HL-60 (cell line): Measurements from ENCODE around the gene NIPBL.

ENCODE experiments used
- TF ChIP-seq, protein P1 (sequence below): IDR thresholded peaks from 2 replicates; pipeline ENCODE4 v1.6.1; 2012; ENCODE audit warnings: low read depth; ENCODE audit not compliant: insufficient replicate concordance
- TF ChIP-seq, protein P2 (sequence below): IDR thresholded peaks from one replicate; pipeline ENCODE4 v1.5.1; 2011; ENCODE audit warnings: low read length, control low read depth, inconsistent platforms; ENCODE audit not compliant: insufficient read depth

DNA sequence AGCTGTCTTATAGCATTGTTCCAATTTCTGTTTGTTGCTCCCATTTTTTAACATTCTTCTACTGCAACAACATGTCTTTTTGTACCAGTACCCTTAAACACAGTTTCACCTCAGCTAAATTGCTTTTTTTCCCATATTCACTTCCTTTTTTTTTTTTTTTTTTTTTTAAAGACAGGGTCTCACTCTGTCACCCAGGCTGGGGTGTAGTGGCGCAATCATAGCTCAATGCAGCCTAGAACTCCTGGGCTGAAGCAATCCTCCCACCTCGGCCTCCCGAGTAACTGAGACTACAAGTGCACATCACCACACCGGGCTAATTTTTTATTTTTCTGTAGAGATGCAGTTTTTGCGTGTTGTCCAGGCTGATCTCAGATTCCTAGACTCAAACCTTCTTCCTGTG lies 161.3 kb downstream of the NIPBL start:
- TF ChIP-seq, protein P1, sequence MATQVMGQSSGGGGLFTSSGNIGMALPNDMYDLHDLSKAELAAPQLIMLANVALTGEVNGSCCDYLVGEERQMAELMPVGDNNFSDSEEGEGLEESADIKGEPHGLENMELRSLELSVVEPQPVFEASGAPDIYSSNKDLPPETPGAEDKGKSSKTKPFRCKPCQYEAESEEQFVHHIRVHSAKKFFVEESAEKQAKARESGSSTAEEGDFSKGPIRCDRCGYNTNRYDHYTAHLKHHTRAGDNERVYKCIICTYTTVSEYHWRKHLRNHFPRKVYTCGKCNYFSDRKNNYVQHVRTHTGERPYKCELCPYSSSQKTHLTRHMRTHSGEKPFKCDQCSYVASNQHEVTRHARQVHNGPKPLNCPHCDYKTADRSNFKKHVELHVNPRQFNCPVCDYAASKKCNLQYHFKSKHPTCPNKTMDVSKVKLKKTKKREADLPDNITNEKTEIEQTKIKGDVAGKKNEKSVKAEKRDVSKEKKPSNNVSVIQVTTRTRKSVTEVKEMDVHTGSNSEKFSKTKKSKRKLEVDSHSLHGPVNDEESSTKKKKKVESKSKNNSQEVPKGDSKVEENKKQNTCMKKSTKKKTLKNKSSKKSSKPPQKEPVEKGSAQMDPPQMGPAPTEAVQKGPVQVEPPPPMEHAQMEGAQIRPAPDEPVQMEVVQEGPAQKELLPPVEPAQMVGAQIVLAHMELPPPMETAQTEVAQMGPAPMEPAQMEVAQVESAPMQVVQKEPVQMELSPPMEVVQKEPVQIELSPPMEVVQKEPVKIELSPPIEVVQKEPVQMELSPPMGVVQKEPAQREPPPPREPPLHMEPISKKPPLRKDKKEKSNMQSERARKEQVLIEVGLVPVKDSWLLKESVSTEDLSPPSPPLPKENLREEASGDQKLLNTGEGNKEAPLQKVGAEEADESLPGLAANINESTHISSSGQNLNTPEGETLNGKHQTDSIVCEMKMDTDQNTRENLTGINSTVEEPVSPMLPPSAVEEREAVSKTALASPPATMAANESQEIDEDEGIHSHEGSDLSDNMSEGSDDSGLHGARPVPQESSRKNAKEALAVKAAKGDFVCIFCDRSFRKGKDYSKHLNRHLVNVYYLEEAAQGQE: no peak
- TF ChIP-seq, protein P2, sequence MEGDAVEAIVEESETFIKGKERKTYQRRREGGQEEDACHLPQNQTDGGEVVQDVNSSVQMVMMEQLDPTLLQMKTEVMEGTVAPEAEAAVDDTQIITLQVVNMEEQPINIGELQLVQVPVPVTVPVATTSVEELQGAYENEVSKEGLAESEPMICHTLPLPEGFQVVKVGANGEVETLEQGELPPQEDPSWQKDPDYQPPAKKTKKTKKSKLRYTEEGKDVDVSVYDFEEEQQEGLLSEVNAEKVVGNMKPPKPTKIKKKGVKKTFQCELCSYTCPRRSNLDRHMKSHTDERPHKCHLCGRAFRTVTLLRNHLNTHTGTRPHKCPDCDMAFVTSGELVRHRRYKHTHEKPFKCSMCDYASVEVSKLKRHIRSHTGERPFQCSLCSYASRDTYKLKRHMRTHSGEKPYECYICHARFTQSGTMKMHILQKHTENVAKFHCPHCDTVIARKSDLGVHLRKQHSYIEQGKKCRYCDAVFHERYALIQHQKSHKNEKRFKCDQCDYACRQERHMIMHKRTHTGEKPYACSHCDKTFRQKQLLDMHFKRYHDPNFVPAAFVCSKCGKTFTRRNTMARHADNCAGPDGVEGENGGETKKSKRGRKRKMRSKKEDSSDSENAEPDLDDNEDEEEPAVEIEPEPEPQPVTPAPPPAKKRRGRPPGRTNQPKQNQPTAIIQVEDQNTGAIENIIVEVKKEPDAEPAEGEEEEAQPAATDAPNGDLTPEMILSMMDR: no peak
